Measurements from ENCODE around the gene ARSG.
"Not testable (repeated sequence)": the region's sequence is repeated elsewhere in the genome, so short reads cannot be mapped to it uniquely, and the experiment has no call there.

The ARSG gene

GRCh38 chr17:68341482-68341881 is 50.2 kb downstream of the ARSG start:
- no peak for DNase-seq

DNA sequence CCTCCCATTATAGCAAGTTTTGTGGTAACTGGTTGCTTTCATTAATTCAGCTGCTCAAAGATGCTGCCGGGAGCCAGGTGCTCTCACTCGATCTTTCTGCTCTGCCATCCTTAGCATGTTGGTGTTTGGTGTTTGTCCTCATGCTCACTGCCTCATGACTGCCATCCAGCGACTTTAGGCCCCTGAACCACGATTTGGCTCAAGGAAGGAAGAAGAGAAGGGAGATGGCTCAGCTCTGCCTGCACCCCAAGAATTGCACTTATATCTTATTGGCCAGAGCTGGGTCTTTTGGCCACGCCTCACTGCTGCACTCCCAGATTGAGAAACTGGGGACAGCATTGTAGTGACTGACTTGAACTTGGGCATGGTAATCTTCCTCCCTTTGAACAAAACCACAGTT is 52.7 kb downstream of the ARSG start:
- no peak for DNase-seq

- peak; percentile 41 for DNase-seq
These were observed 53.4 kb downstream of the ARSG start for GRCh38 chr17:68344701-68345136.

DNA sequence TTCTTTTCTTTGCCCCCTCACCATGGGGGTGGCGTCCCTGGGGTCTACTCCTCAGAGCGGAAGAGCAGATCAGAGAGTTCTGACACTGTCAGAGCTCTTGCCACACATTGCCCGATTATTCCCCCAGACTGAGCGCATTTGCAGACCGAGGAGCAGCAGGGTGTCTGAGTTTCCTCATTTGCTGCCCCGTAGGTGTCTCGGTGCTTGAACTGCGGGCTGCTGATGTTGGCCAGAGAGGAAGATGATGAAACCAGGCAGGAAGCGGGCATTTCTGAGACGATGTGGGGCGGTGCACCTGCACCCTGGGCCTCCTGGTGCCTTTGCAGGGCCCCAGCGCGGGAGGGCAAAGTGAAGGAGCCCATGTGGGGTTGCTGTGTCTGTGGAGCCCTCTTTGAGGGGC is 55.2 kb downstream of the ARSG start:
- DNase-seq: peak; percentile 56

DNA sequence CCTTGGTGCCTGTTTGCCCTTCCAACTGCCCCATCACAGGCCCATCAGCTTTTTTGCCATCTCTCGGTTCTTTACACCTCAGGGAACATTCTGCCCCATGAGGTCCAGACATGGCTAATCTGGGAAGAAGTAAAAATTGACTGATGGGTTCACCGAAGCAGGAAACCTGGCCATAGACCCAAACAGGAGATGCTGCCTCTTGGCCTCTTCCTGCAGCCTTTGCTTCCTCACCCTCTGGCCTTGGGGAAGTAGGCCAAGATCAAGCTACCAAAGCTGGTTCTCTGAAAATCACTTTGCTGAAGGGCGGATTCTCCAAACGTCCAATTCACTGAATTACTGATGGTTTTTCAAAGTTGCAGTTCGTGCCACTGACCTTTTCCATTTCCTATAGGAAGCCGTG is 56.1 kb downstream of the ARSG start:
- DNase-seq: no peak

- DNase-seq: no peak
These were observed 57.9 kb downstream of the ARSG start for GRCh38 chr17:68349157-68349556.

DNA sequence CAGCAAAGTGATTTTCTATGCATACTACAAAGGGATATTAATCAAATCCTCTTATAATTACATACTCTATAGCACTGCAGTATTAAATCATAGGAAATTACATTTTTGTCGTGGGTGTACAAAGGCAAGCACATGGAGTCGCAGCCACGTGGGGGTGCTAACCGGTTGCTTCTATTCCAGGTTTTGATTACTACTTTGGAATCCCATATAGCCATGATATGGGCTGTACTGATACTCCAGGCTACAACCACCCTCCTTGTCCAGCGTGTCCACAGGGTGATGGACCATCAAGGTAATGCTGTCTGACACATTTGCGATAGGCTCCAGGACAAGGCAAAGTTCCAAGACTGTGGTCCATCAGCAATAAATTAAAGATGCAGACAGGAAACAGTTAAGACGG is 60.1 kb downstream of the ARSG start:
- no peak for DNase-seq

DNA sequence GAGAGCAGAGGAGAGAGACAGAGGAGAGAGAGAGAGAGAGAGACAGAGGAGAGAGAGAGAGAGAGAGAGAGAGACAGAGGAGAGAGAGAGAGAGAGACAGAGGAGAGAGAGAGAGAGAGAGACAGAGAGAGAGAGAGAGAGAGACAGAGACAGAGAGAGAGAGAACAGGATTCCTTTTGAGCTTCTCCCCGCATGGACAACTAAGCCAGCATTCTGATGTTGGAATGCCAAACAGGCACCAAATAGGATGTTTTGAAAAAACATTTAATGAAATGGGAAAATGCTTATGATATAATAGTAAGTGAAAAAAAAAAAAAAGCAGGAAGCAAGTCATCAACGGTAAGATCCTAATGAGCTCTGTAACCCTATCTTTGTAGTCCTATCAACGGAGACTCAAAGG is 60.7 kb downstream of the ARSG start:
- DNase-seq: no peak

DNA sequence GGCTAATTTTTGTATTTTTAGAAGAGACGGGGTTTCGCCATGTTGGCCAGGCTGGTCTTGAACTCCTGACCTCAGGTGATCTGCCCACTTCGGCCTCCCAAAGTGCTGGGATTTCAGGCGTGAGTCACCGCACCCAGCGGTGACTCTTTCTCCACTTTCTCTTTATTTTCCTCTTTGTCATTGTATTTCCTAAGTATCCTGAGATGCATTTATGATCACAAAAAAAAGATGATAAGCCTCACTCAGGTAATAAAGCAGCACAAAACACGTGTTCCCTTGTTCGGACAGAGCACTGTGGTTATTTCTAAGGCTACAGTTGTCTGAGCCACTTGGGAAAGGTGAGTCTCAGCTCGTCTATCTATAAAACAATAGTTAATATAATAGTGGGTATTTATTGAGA is 61.4 kb downstream of the ARSG start:
- not testable (repeated sequence) for DNase-seq

DNA sequence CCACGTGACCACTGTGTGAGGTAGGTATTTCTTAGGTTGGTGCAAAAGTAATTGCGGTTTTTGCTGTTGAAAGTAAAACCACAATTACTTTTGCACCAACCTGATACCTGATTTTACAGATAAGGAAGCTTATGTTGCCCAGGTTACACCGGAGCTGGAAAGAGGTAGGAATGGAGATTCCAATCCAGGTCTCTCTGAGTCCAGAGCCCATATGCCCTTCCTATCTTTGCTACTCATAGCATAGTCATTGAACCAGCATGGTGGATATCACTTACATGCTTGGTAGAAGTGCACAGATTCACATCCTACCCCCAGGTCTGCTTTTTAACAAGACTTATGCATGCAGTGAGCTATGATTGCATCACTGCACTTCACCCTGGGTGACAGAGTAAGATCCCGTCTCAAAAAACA is 61.8 kb downstream of the ARSG start:
- DNase-seq: no peak

- DNase-seq: not testable (repeated sequence)
These were observed 63.0 kb downstream of the ARSG start for GRCh38 chr17:68354311-68354710.

DNA sequence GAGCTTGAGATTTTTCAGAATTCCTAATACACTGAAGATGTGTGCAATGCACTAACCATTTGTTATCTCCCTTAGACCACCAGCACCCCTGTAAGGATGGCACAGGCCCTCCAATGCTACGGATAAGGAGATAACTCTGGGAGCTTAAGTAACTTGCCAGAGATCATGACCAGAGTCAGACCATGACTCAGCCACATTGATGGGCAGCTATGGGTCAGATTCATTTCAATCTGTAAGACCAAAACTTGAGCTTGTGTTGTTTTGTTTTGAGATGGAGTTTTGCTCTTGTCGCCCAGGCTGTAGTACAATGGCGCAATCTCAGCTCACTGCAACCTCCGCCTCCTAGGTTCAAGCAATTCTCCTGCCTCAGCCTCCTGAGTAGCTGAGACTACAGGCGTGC is 63.8 kb downstream of the ARSG start:
- DNase-seq: not testable (repeated sequence)

DNA sequence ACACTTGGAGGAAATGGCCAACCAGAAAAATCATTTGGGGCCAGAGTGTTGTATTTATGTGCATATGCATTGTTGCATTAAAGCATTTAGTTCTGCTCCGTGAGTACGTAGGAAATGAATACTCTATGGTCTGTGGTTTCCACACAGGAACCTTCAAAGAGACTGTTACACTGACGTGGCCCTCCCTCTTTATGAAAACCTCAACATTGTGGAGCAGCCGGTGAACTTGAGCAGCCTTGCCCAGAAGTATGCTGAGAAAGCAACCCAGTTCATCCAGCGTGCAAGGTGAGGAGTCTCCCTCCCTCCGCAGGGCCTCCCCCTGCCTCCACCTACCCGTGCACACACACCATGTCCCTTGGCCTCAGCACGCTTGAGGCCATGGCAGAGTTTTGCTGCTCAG is 65.2 kb downstream of the ARSG start:
- peak; percentile 59 for DNase-seq

DNA sequence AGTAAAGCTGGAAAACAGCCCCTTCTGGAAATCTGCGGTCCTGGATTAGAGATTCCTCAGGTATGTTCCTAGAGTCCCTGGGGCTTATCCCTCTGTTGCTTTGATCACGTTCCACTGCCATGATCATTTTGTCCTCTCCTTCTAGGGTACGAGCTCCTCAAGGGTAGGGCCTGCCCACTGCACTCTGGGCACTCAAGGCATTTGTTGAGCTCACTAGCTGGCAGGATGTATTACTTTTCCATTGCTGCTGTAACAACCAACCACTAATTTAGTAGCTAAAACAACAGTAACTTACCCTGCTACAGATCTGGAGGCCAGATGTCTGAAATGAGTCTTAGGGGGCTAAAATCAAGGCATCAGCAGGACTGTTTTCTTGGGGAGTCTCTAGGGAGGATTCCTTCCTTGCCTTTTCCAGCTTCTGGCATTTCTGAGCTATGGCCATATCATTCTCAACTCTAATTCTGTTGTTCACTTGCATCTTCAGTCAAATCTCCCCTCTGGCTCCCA is 65.7 kb downstream of the ARSG start:
- DNase-seq: no peak

DNA sequence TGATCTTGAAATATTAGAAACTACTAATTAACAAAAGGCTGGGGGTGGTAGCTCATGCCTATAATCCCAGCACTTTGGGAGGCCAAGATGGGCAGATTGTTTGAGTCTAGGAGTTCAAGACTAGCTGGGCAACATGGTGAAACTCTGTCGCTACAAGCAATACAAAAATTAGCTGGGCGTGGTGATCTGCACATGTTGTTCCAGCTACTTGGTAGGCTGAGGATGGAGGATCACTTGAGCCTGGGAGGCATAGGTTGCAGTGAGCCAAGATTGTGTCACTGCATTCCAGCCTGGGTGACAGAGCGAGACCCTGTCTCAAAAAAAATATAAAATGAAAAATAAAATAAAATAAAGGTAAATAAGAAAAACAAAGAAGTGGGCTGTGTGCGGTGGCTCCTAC is 66.6 kb downstream of the ARSG start:
- DNase-seq: no peak

DNA sequence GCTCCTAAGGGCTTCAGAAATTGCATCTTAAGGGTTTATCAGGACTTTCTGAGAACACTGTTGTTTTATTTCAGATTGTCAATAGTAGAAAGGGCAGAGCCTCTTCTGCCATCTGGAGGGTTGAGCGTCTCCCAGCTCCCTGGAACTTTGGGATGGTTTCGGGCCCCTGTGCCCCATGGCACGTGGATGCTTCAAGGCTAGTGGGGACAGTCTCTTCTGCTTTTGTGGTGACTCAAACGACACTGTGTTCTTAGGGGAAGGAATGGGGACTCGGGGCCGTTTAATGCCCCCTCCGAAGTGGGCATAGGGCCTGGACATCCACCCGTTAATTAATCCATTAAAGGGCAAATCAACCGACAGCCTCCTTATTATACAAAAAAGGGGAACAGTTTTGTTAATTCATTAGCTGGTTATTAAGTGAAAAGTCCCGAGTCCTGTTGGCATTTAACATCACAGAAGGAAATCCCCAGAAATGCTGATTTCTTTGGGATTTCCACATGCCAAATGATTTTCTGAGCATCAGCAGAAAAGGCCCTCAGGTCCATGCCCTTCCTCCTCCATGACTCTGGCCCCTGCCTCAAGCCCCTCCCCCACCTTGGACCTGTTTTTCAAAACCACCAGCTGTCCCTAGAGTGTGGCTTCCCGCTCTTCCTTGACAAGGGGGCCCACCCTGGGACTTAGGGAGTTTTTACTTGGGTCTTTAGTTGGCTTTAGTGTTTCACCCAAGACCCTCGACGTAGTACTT is 68.7 kb downstream of the ARSG start:
- no peak for DNase-seq

GRCh38 chr17:68365469-68365868 is 74.2 kb downstream of the ARSG start:
- DNase-seq: no peak

DNA sequence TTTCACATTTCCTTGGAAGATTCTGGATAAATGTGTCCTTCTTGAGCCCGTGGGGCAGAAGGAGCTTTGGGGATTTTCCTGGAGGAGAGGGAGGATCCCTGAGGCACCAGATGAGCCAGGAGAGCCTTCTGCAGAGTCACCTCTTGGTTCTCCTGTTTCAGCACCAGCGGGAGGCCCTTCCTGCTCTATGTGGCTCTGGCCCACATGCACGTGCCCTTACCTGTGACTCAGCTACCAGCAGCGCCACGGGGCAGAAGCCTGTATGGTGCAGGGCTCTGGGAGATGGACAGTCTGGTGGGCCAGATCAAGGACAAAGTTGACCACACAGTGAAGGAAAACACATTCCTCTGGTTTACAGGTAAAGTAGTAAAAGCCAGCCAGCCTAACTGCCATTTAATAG is 77.1 kb downstream of the ARSG start:
- no peak for DNase-seq

- no peak for DNase-seq
These were observed 84.3 kb downstream of the ARSG start for GRCh38 chr17:68375566-68375965.

GRCh38 chr17:68376178-68376577 is 84.9 kb downstream of the ARSG start:
- DNase-seq: not testable (repeated sequence)

DNA sequence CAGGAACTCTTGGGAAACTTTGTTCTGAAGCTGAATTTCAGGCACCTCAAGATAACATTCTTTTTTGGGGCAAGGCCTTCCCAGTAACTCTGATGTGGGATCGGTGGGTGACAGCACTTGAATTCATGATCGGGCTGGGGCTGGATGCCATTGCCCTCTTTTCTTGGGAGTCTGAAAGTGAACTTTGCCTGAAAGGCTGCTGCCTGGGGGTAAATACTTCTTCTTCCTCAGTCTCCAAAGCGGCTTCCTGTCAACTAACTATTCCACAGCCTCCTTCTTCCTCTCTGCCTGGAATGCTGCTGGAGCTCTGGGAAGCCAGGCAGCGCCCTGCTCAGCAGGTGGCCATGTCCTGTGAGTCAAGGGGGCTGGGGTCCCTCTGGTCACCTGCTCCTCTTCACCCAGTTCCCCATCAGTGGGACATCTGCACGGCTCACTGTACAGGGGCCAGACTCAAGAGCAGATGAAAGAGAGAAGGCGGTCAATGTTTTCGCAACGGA is 86.5 kb downstream of the ARSG start:
- DNase-seq: no peak

DNA sequence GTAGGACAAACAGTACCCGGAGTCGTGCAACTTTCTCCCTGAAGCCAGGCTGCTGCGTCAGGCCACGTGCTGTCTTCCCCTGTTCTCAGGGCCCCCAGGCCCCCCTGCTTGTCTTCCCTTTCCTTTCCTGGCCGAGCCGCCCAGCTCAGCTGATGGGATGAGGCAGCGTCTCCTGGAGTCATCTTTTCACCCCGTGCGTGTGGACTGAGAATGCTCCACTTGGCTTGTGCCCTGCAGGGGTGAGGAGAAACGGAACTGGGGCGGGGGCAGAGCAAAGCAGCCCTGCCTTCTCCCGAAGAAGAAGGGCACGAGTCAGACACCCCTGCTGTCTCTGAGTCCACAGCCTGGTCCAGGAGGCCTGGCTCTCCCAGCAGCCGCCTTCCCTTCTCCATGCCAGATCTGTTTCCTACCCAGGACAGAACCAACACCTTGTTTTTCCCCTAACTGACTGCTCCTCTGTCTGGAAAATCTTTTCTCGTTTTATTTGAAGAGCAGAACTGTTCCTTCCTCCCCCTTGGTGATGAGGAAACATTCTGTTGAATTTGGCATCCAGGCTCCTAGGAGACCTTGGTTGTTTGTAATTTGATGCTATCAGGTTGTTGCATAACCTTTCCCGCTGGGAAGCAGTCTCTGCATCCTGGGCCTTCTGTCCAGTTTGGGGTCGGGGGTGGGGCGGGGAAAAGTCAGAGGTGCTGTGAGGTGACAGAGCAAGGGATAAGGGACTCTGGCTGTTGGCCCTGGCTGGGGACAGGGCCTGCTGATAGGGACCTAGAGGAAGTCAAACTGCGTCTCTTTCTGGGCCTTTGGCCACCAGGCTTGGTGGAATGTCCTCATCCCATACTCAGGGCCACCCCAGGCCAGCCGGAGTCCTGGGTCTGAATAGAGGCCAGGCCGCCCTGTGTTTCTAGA is 87.2 kb downstream of the ARSG start:
- DNase-seq: no peak

DNA sequence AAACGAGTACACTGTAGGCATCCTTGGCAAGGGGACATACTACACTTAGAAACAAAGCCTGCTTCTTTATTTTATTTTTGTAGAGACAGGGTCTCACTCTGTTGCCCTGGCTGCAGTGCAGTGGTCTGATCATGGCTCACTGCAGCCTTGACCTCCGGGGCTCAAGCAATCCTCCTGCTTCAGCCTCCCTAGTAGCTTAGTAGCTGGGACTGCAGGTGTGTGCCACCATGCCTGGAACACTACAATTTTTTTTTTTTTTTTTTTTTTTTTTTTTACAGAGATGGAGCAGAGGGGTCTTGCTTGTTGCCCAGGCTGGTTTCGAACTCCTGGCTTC is 87.8 kb downstream of the ARSG start:
- no peak for DNase-seq

Measured in activated CD8-positive, alpha-beta memory T cell treated with anti-CD3 and anti-CD28 coated beads, Interleukin-2, amount 50 U/mL, for 4 hours (primary cell).